GM23338 (cell line): ENCODE measurements around the gene SLC26A11. TPM values are rescaled to one million over a fixed set of nuclear protein-coding genes. Genes with fewer than 3 reads are reported as not detected.

ENCODE experiments used
- ATAC-seq: fragments of 200-7000 bp; cut with Tn5 transposase; 3 replicates; pipeline ENCODE4 v1.9.1; 2020
- DNase-seq: peaks from one replicate; pipeline ENCODE4 v3.0.0-alpha.2; 2015; ENCODE audit warnings: low spot score
- H2AFZ ChIP-seq: fragments of 200-600 bp; sonication (generic); 2 replicates; pipeline ENCODE4 v1.8.0; 2016; ENCODE audit warnings: antibody characterized with exemption, mild to moderate bottlenecking, moderate library complexity
- H3F3A ChIP-seq: fragments of 200-600 bp; sonication (generic); replicated peaks from 2 replicates; pipeline ENCODE4 v1.8.0; 2017; ENCODE audit warnings: antibody characterized with exemption, mixed run types, low read depth
- H3K27ac ChIP-seq: fragments of 200-600 bp; sonication (generic); 2 replicates; pipeline ENCODE4 v1.6.1; 2016; ENCODE audit warnings: low read depth
- H3K27me3 ChIP-seq: fragments of 200-600 bp; sonication (generic); 2 replicates; pipeline ENCODE4 v1.8.0; 2016; ENCODE audit warnings: mild to moderate bottlenecking, mixed run types, moderate library complexity; ENCODE audit not compliant: insufficient read depth
- H3K36me3 ChIP-seq: fragments of 200-600 bp; sonication (generic); 2 replicates; pipeline ENCODE4 v1.8.0; 2016; ENCODE audit warnings: mild to moderate bottlenecking; ENCODE audit not compliant: insufficient read depth
- H3K4me1 ChIP-seq: fragments of 200-600 bp; sonication (generic); 2 replicates; pipeline ENCODE4 v1.8.0; 2016; ENCODE audit warnings: mild to moderate bottlenecking, moderate library complexity; ENCODE audit not compliant: insufficient read depth
- H3K4me2 ChIP-seq: fragments of 200-600 bp; sonication (generic); 2 replicates; pipeline ENCODE4 v1.7.1; 2017; ENCODE audit warnings: mixed run types
- H3K4me3 ChIP-seq: fragments of 200-600 bp; sonication (generic); 2 replicates; pipeline ENCODE4 v1.6.1; 2016; ENCODE audit warnings: mixed run types
- H3K79me2 ChIP-seq: fragments of 200-600 bp; sonication (generic); replicated peaks from 2 replicates; pipeline ENCODE4 v1.8.0; 2017; ENCODE audit warnings: mild to moderate bottlenecking; ENCODE audit not compliant: insufficient read depth
- H3K9me2 ChIP-seq: fragments of 200-600 bp; sonication (generic); 2 replicates; pipeline ENCODE4 v1.8.0; 2017; ENCODE audit not compliant: insufficient read depth
- H4K20me1 ChIP-seq: fragments of 200-600 bp; sonication (generic); replicated peaks from 2 replicates; pipeline ENCODE4 v1.8.0; 2017; ENCODE audit warnings: mild to moderate bottlenecking; ENCODE audit not compliant: insufficient read depth
- H3K27ac Mint-ChIP-seq: 2 replicates; pipeline ENCODE4 v1.8.0; 2020; ENCODE audit warnings: inconsistent platforms, mild to moderate bottlenecking, moderate library complexity, mixed read lengths
- H3K27me3 Mint-ChIP-seq: 3 replicates; pipeline ENCODE4 v1.8.0; 2022; ENCODE audit warnings: low read depth, mild to moderate bottlenecking, moderate library complexity, mixed read lengths, inconsistent platforms; ENCODE audit not compliant: insufficient read depth, poor library complexity
- H3K36me3 Mint-ChIP-seq: 3 replicates; pipeline ENCODE4 v1.8.0; 2021; ENCODE audit warnings: low read depth, mild to moderate bottlenecking, inconsistent platforms, moderate library complexity, mixed read lengths
- H3K4me1 Mint-ChIP-seq: 3 replicates; pipeline ENCODE4 v1.8.0; 2020; ENCODE audit warnings: mild to moderate bottlenecking, inconsistent platforms, mixed read lengths
- H3K4me3 Mint-ChIP-seq: 3 replicates; pipeline ENCODE4 v1.8.0; 2021; ENCODE audit warnings: moderate library complexity, mild to moderate bottlenecking, inconsistent platforms, mixed read lengths
- H3K9me3 Mint-ChIP-seq: 3 replicates; pipeline ENCODE4 v1.8.0; 2020; ENCODE audit warnings: moderate library complexity, mild to moderate bottlenecking, inconsistent platforms, mixed read lengths
- CREB1 ChIP-seq: fragments of 250-450 bp; sonication (Bioruptor Pico); IDR thresholded peaks from 2 replicates; pipeline ENCODE4 v1.5.0; 2020; ENCODE audit warnings: low read depth, mild to moderate bottlenecking, moderate library complexity
- CTCF ChIP-seq, 2 experiments: fragments of 200-600 bp in 1 of 2; sonication (generic) in 1 of 2; conservative IDR thresholded peaks; 2 replicates each; pipeline versions ENCODE4 v1.5.1 to v1.6.1; 2016 to 2017; ENCODE audit warnings: antibody characterized with exemption in 2 of 2, low read depth in 2 of 2, mild to moderate bottlenecking in 2 of 2, moderate library complexity in 1 of 2
- ETS1 ChIP-seq: IDR thresholded peaks from 2 replicates; pipeline ENCODE4 v1.6.1; 2016; ENCODE audit warnings: antibody characterized with exemption
- EZH2 ChIP-seq: fragments of 200-600 bp; sonication (generic); IDR thresholded peaks from one replicate; pipeline ENCODE4 v1.8.0; 2017; ENCODE audit warnings: antibody characterized with exemption, mild to moderate bottlenecking, low read depth; ENCODE audit not compliant: unreplicated experiment
- JUNB ChIP-seq: IDR thresholded peaks from one replicate; pipeline ENCODE4 v1.6.1; 2016; ENCODE audit warnings: antibody characterized with exemption; ENCODE audit not compliant: unreplicated experiment
- POLR2AphosphoS5 ChIP-seq: IDR thresholded peaks from 2 replicates; pipeline ENCODE4 v1.6.1; 2016; ENCODE audit warnings: antibody characterized with exemption, low read depth
- STAT1 ChIP-seq: IDR thresholded peaks from one replicate; pipeline ENCODE4 v1.6.1; 2016; ENCODE audit warnings: antibody characterized with exemption; ENCODE audit not compliant: unreplicated experiment
- ZNF114 ChIP-seq: fragments of 250-450 bp; sonication (Bioruptor Pico); IDR thresholded peaks from 2 replicates; pipeline ENCODE4 v1.5.0; 2020; ENCODE audit warnings: mild to moderate bottlenecking, moderate library complexity
- ZNF331 ChIP-seq: fragments of 250-450 bp; sonication (Bioruptor Pico); IDR thresholded peaks from 2 replicates; pipeline ENCODE4 v1.5.0; 2020; ENCODE audit warnings: low read depth, mild to moderate bottlenecking, moderate library complexity
- polyA plus RNA-seq: library from polyadenylated mRNA; unstranded; fragments of >200 nt; fragmentation: Nextera tagmentation; extraction: Ambion mirVana; gene quantifications from 2 replicates; pipeline ENCODE4 v1.2.1, GENCODE V29; 2016
- total RNA-seq: library from RNA; depleted of rRNA; stranded (reverse); fragments of >200 nt; shearing (Covaris generic); gene quantifications from 2 replicates; pipeline ENCODE4 v1.2.3, GENCODE V29; 2014
- TF ChIP-seq, protein P1 (sequence below): IDR thresholded peaks from one replicate; pipeline ENCODE4 v1.6.1; 2018; ENCODE audit warnings: antibody characterized with exemption; ENCODE audit not compliant: unreplicated experiment

The SLC26A11 gene
- total and polyA plus RNA-seq, 2 experiments from 2014 or later: 10.9 to 23.0 TPM

DNA sequence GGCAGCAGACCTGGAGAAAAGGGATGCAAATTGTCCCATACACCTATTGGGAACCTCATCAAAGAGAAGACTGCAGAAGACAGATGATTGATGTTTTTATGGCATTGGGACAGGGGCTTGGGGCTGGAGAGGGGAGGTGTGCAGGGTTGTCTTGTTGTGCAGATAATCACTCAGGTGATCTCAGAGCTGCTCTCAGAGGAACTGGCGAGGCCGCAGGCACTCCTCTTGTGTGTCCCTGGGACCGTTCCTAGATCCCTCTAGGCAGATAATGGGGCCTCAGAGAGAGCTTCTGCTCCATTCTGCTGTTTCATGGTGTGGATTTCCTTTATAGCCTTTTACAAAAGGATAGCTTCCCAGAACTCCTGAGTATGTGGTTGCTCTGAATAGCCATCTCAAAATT lies 42.1 kb downstream of the SLC26A11 start (continued):
- TF ChIP-seq EZH2 (no peak), ZNF114 (no peak), ZNF331 (CRISPR knock-in tag) (no peak), STAT1 (no peak), CTCF (conservative IDR thresholded peaks at IDR 0.05; ENCODE audit: low read depth in 2 of 2) (no peak), POLR2AphosphoS5 (no peak), ETS1 (no peak)
- TF ChIP-seq, protein P1, sequence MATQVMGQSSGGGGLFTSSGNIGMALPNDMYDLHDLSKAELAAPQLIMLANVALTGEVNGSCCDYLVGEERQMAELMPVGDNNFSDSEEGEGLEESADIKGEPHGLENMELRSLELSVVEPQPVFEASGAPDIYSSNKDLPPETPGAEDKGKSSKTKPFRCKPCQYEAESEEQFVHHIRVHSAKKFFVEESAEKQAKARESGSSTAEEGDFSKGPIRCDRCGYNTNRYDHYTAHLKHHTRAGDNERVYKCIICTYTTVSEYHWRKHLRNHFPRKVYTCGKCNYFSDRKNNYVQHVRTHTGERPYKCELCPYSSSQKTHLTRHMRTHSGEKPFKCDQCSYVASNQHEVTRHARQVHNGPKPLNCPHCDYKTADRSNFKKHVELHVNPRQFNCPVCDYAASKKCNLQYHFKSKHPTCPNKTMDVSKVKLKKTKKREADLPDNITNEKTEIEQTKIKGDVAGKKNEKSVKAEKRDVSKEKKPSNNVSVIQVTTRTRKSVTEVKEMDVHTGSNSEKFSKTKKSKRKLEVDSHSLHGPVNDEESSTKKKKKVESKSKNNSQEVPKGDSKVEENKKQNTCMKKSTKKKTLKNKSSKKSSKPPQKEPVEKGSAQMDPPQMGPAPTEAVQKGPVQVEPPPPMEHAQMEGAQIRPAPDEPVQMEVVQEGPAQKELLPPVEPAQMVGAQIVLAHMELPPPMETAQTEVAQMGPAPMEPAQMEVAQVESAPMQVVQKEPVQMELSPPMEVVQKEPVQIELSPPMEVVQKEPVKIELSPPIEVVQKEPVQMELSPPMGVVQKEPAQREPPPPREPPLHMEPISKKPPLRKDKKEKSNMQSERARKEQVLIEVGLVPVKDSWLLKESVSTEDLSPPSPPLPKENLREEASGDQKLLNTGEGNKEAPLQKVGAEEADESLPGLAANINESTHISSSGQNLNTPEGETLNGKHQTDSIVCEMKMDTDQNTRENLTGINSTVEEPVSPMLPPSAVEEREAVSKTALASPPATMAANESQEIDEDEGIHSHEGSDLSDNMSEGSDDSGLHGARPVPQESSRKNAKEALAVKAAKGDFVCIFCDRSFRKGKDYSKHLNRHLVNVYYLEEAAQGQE: no peak

DNA sequence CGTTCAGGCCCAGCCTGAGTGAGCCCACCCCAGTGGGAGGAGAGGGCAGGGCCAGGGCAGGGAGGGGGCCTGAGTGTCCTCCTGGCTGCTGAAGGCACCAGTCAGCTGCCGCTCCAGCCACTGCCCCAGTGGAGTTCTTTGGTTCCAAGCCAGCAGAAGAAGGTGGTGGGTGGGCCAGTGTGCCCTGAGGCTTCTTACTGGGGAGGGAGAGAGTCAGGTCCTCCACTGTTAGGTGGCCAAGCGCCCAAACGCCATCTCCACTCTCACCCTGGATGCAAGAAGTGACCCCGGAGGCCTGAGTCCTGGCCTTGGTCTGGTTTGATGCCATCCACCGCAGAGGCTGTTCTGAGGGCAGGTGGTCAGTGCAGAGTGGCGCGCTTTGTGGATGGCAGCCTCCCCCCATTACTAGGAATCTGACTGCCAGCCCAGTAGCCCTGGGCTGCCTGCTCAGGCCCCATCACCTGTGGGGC lies 42.6 kb downstream of the SLC26A11 start:
- Histone ChIP-seq H3K4me3 (no peak overlapping the region), H3K36me3 (no peaks in the 10 kb centered on the region), H3K4me2 (peak overlapping the region; percentile 95; the same call in 1 of the 2 replicates), H3K79me2 (0 out of 2 replicates have a peak, but pooled peaks cover 3% of the 10 kb centered on the region), H3K9me2 (no peaks in the 10 kb centered on the region), H3F3A (peaks cover 25% of the 10 kb centered on the region), H3K4me1 (peaks cover 30% of the 10 kb centered on the region), H3K27me3 (no peaks in the 10 kb centered on the region), H2AFZ (no peak overlapping the region), H4K20me1 (no peaks in the 10 kb centered on the region), H3K27ac (peak overlapping the region; percentile 99; the same call in 1 of the 2 replicates)
- Mint-ChIP-seq H3K4me3 (no peak overlapping the region), H3K36me3 (peaks cover 28% of the 10 kb centered on the region), H3K27ac (no peak overlapping the region), H3K27me3 (peaks cover 27% of the 10 kb centered on the region), H3K4me1 (peaks cover 43% of the 10 kb centered on the region), H3K9me3 (no peaks in the 10 kb centered on the region; the same call in 2 of the 3 replicates)
- DNase-seq (no peak), ATAC-seq (no peak)
- no peak for TF ChIP-seq POLR2AphosphoS5
- TF ChIP-seq STAT1: no peak
- TF ChIP-seq JUNB: no peak
- TF ChIP-seq CREB1: no peak
